ENCODE measurements around the gene NUDT1.

DNA sequence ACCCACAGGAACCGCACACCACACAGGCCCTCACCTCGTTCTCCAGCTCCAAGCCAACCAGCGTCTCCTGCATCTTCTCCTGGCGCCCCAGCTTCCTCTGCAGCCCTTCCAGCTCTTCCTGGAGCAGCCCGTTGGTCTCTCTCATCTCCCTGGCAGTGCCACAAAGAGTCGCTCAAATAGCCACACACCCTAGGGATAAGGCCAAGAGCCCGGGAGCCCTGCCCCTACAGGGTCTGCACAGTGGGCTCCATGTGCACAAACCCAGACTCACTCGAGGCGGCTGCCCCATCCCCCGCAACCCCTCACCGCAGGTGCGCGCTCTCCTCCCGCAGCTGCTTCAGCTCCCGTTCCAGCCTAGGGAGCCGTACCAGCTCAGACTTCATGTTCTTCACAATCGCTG lies 26.2 kb upstream of the NUDT1 start:
- TF ChIP-seq POLR2A (IDR thresholded peaks at IDR 0.05) (no peak), CTCF (IDR thresholded peaks at IDR 0.05) (no peak)

Measured in gastroesophageal sphincter (tissue), 3 donors.